Measurements from ENCODE around the gene ROR2.

DNA sequence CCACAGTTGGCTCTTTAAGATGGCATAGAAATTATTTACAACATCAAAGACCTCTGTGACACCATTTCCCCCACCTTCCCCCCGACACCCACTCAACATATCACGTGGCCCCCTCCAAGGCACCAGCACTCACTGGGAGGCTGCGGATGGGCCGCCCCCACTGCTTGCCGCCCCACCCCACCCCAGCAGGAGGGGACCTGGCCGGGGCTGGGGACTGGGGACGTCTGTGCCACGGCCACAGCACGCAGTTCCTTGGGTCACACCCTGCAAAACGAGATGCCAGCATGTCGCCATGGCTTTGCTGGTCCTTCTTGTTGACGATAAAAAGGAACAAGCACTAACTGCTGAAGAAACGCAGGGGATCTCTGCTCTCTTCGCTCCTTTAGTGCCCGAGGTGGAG, 269.0 kb downstream of the ROR2 start:
- TF ChIP-seq, protein P1, sequence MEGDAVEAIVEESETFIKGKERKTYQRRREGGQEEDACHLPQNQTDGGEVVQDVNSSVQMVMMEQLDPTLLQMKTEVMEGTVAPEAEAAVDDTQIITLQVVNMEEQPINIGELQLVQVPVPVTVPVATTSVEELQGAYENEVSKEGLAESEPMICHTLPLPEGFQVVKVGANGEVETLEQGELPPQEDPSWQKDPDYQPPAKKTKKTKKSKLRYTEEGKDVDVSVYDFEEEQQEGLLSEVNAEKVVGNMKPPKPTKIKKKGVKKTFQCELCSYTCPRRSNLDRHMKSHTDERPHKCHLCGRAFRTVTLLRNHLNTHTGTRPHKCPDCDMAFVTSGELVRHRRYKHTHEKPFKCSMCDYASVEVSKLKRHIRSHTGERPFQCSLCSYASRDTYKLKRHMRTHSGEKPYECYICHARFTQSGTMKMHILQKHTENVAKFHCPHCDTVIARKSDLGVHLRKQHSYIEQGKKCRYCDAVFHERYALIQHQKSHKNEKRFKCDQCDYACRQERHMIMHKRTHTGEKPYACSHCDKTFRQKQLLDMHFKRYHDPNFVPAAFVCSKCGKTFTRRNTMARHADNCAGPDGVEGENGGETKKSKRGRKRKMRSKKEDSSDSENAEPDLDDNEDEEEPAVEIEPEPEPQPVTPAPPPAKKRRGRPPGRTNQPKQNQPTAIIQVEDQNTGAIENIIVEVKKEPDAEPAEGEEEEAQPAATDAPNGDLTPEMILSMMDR (IDR thresholded peaks at IDR 0.05), result no peak
- no peak for TF ChIP-seq POLR2A (IDR thresholded peaks at IDR 0.05)

All from thyroid gland (tissue), 4 donors.